GM23248 (cell line): Measurements from ENCODE around the gene SLC24A4. TPM values are rescaled to one million over a fixed set of nuclear protein-coding genes. Genes with fewer than 3 reads are reported as not detected.

Experiments used
- DNase-seq: peaks from one replicate; pipeline ENCODE4 v3.0.0-alpha.2; 2015
- H2AFZ ChIP-seq: fragments of 200-600 bp; sonication (generic); 2 replicates; pipeline ENCODE4 v1.6.1; 2016; ENCODE audit warnings: antibody characterized with exemption
- H3F3A ChIP-seq: fragments of 200-600 bp; sonication (generic); 2 replicates; pipeline ENCODE4 v1.6.1; 2016; ENCODE audit warnings: mild to moderate bottlenecking, antibody characterized with exemption, mixed run types; ENCODE audit not compliant: insufficient read depth
- H3K27ac ChIP-seq: fragments of 200-600 bp; sonication (generic); 2 replicates; pipeline ENCODE4 v1.5.1; 2016; ENCODE audit warnings: mild to moderate bottlenecking
- H3K27me3 ChIP-seq: fragments of 200-600 bp; sonication (generic); replicated peaks from 2 replicates; pipeline ENCODE4 v1.6.1; 2016; ENCODE audit warnings: mild to moderate bottlenecking; ENCODE audit not compliant: insufficient read depth
- H3K36me3 ChIP-seq: fragments of 200-600 bp; sonication (generic); 2 replicates; pipeline ENCODE4 v1.6.1; 2016; ENCODE audit warnings: low read depth, mild to moderate bottlenecking
- H3K4me1 ChIP-seq: fragments of 200-600 bp; sonication (generic); 2 replicates; pipeline ENCODE4 v1.6.1; 2016; ENCODE audit warnings: mild to moderate bottlenecking; ENCODE audit not compliant: insufficient read depth
- H3K4me2 ChIP-seq: fragments of 200-600 bp; sonication (generic); one replicate; pipeline ENCODE4 v1.6.1; 2016; ENCODE audit warnings: mild to moderate bottlenecking; ENCODE audit not compliant: unreplicated experiment
- H3K4me3 ChIP-seq: fragments of 200-600 bp; sonication (generic); 2 replicates; pipeline ENCODE4 v1.5.1; 2016; ENCODE audit warnings: mild to moderate bottlenecking
- H3K79me2 ChIP-seq: fragments of 200-600 bp; sonication (generic); 2 replicates; pipeline ENCODE4 v1.6.1; 2016; ENCODE audit warnings: mild to moderate bottlenecking; ENCODE audit not compliant: insufficient read depth
- H3K9ac ChIP-seq: fragments of 200-600 bp; sonication (generic); 2 replicates; pipeline ENCODE4 v1.6.1; 2016; ENCODE audit warnings: mild to moderate bottlenecking
- H3K9me2 ChIP-seq: fragments of 200-600 bp; sonication (generic); 2 replicates; pipeline ENCODE4 v1.6.1; 2016; ENCODE audit warnings: mixed run types, mild to moderate bottlenecking, moderate library complexity; ENCODE audit not compliant: insufficient read depth
- H3K9me3 ChIP-seq: fragments of 200-600 bp; sonication (generic); one replicate; pipeline ENCODE4 v1.6.1; 2017; ENCODE audit warnings: low read depth
- H4K20me1 ChIP-seq: fragments of 200-600 bp; sonication (generic); 2 replicates; pipeline ENCODE4 v1.6.0; 2016; ENCODE audit not compliant: insufficient read depth
- EZH2 ChIP-seq: fragments of 200-600 bp; sonication (generic); IDR thresholded peaks from 2 replicates; pipeline ENCODE4 v1.6.1; 2018; ENCODE audit warnings: antibody characterized with exemption, mild to moderate bottlenecking; ENCODE audit not compliant: insufficient read depth, poor library complexity, severe bottlenecking
- EZH2phosphoT487 ChIP-seq: fragments of 200-600 bp; sonication (generic); IDR thresholded peaks from 2 replicates; pipeline ENCODE4 v1.6.1; 2018; ENCODE audit warnings: antibody characterized with exemption, moderate library complexity, mild to moderate bottlenecking, low read depth; ENCODE audit not compliant: insufficient read depth
- WGBS, 2 experiments: methylation state at CpG; one replicate each; pipeline ENCODE4 v1.1.6; 2015 to 2017; ENCODE audit warnings: low lambda C conversion rate in 2 of 2, low coverage in 1 of 2; ENCODE audit errors: missing lambda C conversion rate in 2 of 2; 5-methylcytosine and 5-hydroxymethylcytosine counted together
- in situ Hi-C: fragments of 300-500 bp; cut with MboI; formaldehyde crosslinking; loops from 2 replicates; pipeline ENCODE4 v1.15.0; 2020
- polyA plus RNA-seq: library from polyadenylated mRNA; unstranded; fragments of >200 nt; fragmentation: Nextera tagmentation; extraction: Ambion mirVana; gene quantifications from 2 replicates; pipeline ENCODE4 v1.2.1, GENCODE V29; 2016
- total RNA-seq: library from RNA; depleted of rRNA; stranded (reverse); fragments of >200 nt; shearing (Covaris generic); gene quantifications from 2 replicates; pipeline ENCODE4 v1.2.3, GENCODE V29; 2014

Gene SLC24A4
- total and polyA plus RNA-seq, 2 experiments from 2014 or later: not detected

GRCh38 chr14:92316937-92317336 is 6.0 kb upstream of the SLC24A4 start:
- no peak overlapping the region for H3K27ac ChIP-seq
- H3K4me1 ChIP-seq: no peaks in the 10 kb centered on the region
- peaks cover 56% of the 10 kb centered on the region for H3K27me3 ChIP-seq
- no peaks in the 10 kb centered on the region for H3K79me2 ChIP-seq
- no peaks in the 10 kb centered on the region for H4K20me1 ChIP-seq
- H3K4me2 ChIP-seq: no peak overlapping the region
- DNase-seq: no peak
- H3F3A ChIP-seq: no peaks in the 10 kb centered on the region
- no peaks in the 10 kb centered on the region for H3K9me2 ChIP-seq
- no peak overlapping the region for H3K4me3 ChIP-seq
- in situ Hi-C loops: no loop called here
- no peaks in the 10 kb centered on the region for H3K36me3 ChIP-seq
- H3K9me3 ChIP-seq: no peaks in the 10 kb centered on the region
- TF ChIP-seq EZH2phosphoT487 (no peak), EZH2 (no peak)
- 87 to 91% methylated on average over 6 of the region's 6 CpGs for WGBS, 2 experiments
- no peak overlapping the region for H2AFZ ChIP-seq
- no peak overlapping the region for H3K9ac ChIP-seq

GRCh38 chr14:92317511-92317910 is 5.5 kb upstream of the SLC24A4 start:
- Histone ChIP-seq H3K4me1 (no peaks in the 10 kb centered on the region), H3K79me2 (no peaks in the 10 kb centered on the region), H4K20me1 (no peaks in the 10 kb centered on the region), H3K4me3 (no peak overlapping the region), H2AFZ (no peak overlapping the region), H3K9me2 (no peaks in the 10 kb centered on the region), H3F3A (no peaks in the 10 kb centered on the region), H3K36me3 (no peaks in the 10 kb centered on the region), H3K27me3 (peaks cover 57% of the 10 kb centered on the region), H3K27ac (no peak overlapping the region), H3K4me2 (no peak overlapping the region), H3K9ac (no peak overlapping the region), H3K9me3 (no peaks in the 10 kb centered on the region)
- TF ChIP-seq EZH2 (no peak), EZH2phosphoT487 (no peak)
- peak; percentile 61 for DNase-seq
- in situ Hi-C loops: no loop called here
- 38 to 39% methylated on average over 5 of the region's 5 CpGs for WGBS, 2 experiments

- no peak overlapping the region for H2AFZ ChIP-seq
- H3K4me1 ChIP-seq: no peaks in the 10 kb centered on the region
- H4K20me1 ChIP-seq: no peaks in the 10 kb centered on the region
- H3K27me3 ChIP-seq: peaks cover 75% of the 10 kb centered on the region
- WGBS, 2 experiments: 75% methylated on average over 6 of the region's 6 CpGs
- in situ Hi-C loops: no loop called here
- no peak overlapping the region for H3K27ac ChIP-seq
- no peak overlapping the region for H3K4me2 ChIP-seq
- no peak for DNase-seq
- H3F3A ChIP-seq: no peaks in the 10 kb centered on the region
- no peaks in the 10 kb centered on the region for H3K9me3 ChIP-seq
- H3K79me2 ChIP-seq: no peaks in the 10 kb centered on the region
- no peak for TF ChIP-seq EZH2phosphoT487
- TF ChIP-seq EZH2: no peak
- H3K9me2 ChIP-seq: no peaks in the 10 kb centered on the region
- H3K36me3 ChIP-seq: no peaks in the 10 kb centered on the region
- no peak overlapping the region for H3K4me3 ChIP-seq
- H3K9ac ChIP-seq: no peak overlapping the region
Observed at GRCh38 chr14:92321701-92322100, 1.3 kb upstream of the SLC24A4 start.

GRCh38 chr14:92322516-92322915 is 449 bp upstream of the SLC24A4 start:
- H3F3A ChIP-seq: no peaks in the 10 kb centered on the region
- H3K79me2 ChIP-seq: no peaks in the 10 kb centered on the region
- H3K4me3 ChIP-seq: no peak overlapping the region
- H3K9ac ChIP-seq: no peak overlapping the region
- in situ Hi-C loops: no loop called here
- no peaks in the 10 kb centered on the region for H3K4me1 ChIP-seq
- H3K27me3 ChIP-seq: peaks cover 82% of the 10 kb centered on the region
- TF ChIP-seq EZH2phosphoT487 (no peak), EZH2 (no peak)
- H3K4me2 ChIP-seq: no peak overlapping the region
- no peaks in the 10 kb centered on the region for H3K9me2 ChIP-seq
- H2AFZ ChIP-seq: no peak overlapping the region
- H4K20me1 ChIP-seq: no peaks in the 10 kb centered on the region
- DNase-seq: no peak
- H3K36me3 ChIP-seq: no peaks in the 10 kb centered on the region
- H3K27ac ChIP-seq: no peak overlapping the region
- H3K9me3 ChIP-seq: no peaks in the 10 kb centered on the region
- 7 to 14% methylated on average over 14 to 23 of the region's 23 CpGs for WGBS, 2 experiments
